SKM-1 (cell line): ENCODE results near the gene RASGRP2.

ENCODE experiments used
- DNase-seq: peaks from one replicate; lab custom pipeline; 2025; ENCODE audit not compliant: unreplicated experiment; lab: John Stamatoyannopoulos, UW

Gene RASGRP2

DNA sequence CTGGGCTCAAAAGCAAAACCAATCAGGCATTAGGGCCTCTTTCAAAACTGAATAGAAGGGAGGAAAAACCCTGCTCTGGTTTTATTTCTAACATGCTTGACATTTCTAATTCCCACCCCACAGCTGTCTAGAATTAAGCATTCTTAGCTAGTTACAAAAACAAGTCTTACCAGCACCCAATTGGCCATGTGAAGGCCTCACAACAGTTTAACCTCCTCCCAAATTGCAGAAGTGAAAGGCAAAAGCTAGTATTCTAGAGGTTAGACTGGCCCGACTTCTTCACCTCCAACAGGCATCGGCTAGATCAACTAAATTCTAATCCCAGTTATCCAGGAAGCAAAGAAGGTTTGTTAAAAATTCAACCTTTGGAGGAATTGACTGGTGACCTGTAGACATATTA, 27.9 kb upstream of the RASGRP2 start:
- DNase-seq, result no peak

DNA sequence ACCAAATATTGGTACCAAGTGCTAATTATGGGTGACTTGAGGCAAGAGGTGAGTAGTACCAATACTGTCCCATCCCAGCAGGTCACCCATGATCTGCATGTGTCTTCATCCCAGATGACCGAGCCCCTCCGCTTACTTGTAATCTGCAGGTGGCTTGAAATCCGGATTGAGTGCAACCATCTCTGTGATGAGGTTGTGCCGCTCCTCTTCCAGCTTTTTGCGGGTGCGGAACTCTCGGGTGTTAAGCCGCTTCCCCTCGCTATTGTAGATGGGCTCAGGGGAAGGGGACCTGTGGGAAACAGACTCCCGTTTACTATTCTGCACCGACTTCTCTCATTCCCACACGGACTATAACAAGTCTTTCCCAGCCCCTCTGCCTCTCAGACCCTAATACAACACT, 26.2 kb upstream of the RASGRP2 start:
- DNase-seq, result no peak

- DNase-seq, result no peak
Measured at GRCh38 chr11:64769283-64769682, 25.3 kb upstream of the RASGRP2 start.

DNA sequence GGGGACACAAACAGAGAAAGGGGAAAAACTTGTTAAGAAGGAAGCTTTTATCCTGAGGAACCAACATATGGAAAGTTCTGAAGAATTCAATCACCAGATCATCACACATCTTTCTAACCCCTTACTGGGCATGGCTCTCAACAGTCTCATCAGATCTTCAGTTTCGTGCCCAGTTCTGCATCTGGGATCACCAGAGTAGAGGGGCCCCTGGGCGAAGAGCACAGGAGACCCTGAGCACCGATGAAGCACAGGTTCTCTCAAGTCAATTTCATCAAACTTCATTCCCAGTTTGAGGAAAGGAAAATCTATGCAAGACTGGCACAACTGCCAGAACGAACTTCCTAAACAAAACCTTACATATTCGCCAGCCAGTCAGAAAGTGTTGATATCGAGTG, 24.4 kb upstream of the RASGRP2 start:
- no peak for DNase-seq

DNA sequence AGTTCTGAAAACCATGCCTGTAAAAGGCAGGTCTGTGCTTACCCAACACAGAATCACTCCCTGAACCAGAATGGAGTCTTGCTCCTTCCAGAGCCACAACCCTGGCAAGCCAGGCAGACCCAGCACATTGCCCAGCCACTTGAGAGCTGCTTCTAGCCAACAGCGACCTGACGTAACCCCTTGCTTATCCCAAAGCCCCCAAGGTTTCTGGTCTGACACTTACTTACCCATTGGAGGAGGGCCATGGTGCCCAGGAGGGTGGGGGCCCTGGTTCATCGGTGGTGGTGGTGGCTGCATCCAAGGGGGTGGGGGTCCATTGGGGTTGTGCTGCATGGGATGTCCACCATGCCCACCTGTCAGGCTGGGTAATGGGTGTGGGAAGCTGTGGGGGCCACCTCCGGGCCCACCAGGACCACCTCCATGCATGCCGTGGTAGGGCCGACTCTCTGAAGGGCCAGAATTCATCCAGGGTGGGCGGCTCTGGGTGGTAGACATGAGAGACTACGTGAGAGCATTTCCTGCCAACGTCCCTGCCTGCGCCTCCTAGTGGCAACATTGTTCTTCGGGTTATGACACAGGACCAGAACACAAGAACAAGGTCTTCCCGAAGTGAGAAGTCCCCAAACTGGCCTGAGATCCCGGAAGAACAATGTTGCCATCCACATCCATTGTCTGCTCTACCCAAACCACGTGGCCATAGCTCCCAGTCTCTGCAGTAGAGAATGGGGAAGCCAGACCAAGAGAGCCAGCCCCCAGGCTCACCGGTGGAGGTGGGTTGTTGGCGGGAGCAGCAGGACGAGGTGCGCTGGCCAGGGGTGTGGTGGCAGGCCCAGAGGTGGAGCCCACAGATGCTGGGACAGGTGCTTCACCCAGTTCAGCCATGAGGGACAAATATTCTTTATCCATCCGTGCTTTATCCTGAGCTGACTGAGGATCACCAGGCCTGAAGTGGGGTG, 23.7 kb upstream of the RASGRP2 start:
- DNase-seq, result peak; percentile 40

GRCh38 chr11:64766881-64767280, 22.9 kb upstream of the RASGRP2 start:
- no peak for DNase-seq

DNA sequence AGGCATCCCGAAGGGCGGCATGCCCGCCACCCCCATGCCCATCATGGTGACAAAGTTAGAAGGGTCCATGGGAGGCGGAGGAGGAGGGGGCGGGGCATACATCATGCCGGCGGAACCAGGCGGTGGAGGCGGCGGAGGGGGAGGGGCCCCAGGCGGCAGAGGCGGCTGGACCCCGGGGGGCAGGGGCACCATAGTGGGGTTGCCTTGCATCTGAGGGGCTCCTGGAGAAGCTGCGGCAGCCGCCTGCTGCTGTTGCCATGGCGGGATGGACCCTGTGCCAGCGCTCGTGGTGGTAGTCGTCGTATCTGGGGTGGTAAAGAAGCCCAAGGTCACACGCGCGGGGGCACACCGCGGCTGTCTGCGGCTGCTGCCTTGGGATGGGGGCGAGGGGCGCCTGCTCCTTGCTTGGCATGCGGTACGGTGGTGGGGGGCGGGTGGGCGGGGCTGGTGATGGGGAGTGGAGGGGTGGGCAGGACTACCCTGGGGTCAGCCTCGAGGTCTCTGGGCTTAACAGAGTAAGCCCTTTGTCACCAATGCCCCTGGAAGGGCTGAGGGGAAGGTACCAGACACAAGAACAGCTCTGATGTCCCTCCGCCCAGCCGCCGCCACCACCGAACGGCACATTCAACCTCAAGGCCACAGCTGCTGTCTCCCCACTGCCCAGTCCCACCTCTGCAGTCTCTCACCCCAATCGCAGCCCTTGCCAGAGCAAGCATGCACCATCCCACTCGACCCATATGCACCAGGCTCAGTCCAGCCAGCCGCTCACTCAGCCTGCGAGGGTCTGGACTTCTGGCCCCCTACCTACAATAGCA, 22.1 kb upstream of the RASGRP2 start:
- no peak for DNase-seq

DNA sequence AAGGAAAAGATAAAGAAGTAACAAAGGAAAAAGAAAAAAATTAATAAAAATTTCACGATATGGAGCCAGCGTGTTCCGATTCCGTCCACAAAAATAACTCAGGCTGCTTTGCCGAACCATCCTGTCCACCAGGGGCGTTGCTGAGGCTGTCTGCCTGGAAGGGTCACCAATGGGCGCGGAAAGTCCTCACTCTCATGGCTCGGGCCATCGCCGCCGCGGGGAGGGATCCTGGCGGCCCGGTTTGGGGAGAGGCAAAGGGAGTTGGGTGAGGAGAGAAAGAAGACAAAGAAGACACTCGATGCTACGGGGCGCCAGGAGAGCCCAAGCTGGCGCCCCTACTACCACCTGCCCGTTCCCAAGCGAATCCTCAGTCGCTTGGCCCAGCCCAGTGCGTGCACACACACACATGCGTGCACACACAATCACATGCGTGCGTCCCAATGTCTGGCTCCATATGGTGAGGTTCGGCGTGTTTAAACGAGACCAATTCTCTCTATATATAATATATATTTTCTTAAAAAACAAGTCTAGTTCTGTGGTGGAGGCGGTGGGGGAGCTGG, 21.4 kb upstream of the RASGRP2 start:
- DNase-seq, result no peak

DNA sequence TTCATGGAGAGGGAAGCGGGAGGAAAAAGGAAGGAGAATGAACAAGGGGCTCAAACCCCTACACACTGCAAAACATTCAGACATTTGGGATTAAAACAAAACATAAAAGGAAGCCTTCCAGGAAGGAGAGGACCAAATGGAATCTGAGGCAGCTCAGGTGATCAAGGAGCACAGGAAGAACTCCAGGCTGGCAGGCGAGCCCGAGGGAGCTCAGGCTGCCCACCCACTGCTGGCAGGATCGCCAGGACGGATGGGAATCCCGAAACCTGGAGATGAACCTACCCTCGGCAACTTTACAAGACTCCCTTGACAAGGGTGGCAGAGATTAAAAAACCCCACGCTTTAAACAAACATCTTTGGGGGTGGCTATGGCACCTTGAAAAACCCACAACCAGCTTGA, 20.8 kb upstream of the RASGRP2 start:
- no peak for DNase-seq

DNA sequence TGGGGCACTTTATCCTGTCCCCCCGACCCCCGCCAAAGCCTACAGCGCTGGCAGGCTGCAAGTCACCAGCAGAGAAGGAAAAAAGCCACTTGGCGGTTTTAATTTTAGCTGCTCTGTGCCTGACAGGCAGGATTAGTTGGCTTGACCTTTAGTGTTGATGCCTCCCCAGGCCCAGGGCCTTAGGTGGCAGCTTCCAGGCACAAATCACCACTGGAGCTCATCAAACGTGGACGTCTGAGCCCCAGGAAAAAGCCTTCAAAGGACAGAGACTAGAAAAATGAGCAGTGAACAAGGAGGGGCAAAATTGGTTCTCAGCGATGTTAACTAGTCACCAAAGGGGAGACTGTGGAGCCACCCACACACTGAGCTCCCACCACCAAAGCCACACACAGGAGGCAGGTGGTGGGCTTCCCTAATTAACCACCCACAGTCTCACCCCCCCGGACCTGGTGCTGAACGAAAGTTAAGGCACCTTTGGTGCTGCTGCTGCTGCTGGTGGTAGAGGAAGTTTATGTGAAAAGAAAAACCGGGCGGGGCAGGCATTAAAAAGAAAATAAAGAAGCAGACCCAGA, 20.2 kb upstream of the RASGRP2 start:
- DNase-seq, result no peak

DNA sequence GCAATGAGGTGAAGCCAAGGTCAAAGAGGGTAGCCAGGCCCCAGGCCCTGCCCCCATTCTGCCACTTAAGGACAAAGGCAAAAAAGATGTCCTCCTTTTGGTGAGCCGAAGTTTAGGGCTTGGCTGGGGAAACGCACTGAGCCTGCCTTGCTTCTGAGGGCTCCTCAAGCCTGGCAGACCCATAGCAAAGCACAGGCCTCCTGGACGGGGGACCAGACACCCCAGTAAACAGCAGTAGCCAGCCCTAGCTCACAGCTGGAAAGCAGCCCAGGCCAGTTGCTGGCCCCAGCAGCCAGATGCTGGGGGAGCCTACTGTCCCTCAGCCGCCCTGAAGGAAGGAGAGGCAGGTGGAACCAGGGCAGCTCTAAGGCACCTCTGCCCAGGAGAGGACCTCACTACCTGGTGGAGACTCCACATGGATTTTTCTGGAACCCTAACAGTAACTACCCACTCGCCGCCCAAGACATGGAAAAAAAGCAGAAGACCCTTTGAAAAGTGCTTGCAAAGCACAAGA, 19.6 kb upstream of the RASGRP2 start:
- DNase-seq, result no peak

DNA sequence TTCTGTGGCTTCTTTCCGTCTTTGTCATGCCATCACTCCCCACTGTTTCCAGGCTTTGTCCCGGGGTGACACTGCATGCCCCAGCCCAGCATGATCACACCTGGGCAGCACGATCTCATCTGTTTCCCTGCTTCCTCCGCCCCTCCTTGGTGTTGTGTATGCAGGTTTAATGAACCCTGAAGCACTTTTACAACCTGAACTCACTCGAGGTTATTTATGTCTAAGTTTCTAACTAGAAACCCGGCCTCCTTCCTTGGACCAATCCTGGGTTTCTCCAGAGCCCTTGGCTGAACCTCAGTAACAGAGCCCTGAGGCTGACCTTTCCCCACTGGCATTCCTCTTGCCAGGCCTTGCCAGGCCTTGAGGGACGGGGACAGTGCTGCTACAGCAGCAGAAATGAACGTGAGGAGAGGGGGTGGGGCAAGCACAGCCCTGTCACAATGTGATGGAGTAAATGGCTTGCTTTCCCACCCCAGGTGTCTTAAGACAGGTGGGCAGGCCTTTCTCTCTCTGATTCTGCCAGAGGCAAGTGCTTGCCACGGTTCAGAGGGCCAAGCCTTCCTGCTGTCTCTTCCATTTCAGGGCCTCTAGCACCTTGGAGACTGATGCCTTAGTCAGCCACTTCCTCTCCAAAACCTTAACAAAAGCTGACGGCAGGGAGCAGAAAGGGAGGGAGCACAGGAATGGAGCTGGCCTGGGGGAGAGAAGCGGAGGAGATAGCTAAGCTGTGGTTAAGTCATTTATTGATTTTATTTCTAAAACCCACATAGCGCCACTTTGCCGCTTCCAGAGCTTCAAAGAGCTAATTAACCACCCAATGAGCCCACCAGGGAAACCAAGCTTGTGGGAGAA, 19.0 kb upstream of the RASGRP2 start:
- DNase-seq, result no peak

- DNase-seq, result no peak
Measured at GRCh38 chr11:64762277-64762673, 18.3 kb upstream of the RASGRP2 start.

- DNase-seq, result no peak
Measured at GRCh38 chr11:64760759-64761420, 16.9 kb upstream of the RASGRP2 start.

GRCh38 chr11:64759722-64760719, 16.1 kb upstream of the RASGRP2 start, which contains the start of gene PYGM:
Gene PYGM, minus strand, starts transcription at chr11:64759974. Its CDS starts 76 bp downstream, at chr11:64759898.
- no peak for DNase-seq

DNA sequence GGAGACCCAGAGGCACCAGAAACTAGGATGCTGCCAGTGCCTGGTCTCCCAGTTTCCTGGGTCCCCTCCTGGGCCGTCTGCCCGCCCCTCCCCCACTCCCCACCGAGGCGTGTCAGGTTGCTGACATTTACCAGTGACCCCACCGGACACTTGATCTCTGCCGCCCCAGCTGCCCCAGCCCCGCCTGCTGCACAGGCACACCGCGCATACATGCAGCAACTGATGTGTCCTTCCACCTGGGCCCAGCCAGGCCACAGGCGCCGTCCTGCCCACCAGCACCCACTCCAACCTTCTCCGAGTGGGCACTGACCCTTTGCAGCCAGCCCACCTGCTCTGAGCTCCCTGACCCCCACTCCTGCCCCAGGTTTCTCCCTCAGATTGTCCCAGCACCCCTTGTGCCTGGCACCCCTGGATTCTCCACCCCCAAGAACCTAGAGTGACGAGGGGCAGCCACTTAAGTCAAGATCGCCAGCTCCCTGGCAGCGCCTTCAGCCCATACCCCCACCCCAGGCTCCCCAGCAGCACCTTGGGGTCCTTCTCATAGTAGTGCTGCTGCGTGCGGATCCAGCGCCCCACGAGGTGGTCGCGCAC, 15.3 kb upstream of the RASGRP2 start:
- no peak for DNase-seq

GRCh38 chr11:64758330-64759079, 14.6 kb upstream of the RASGRP2 start:
- no peak for DNase-seq
